Spinal cord (tissue), 10 donors: Measurements from ENCODE around the gene OR6C74. TPM values are rescaled to one million over a fixed set of nuclear protein-coding genes. Genes with fewer than 3 reads are reported as not detected.

Experiments
- DNase-seq, 6 donors: peaks; one replicate each; pipeline versions ENCODE4 v3.0.0 to v3.0.0-alpha.2; 2013 to 2015; ENCODE audit warnings: low spot score in 6 of 6, low read depth in 4 of 6
- H3K27ac ChIP-seq: one replicate; pipeline ENCODE4 v1.5.1; 2013; ENCODE audit warnings: low read depth, low read length, control low read depth
- H3K27me3 ChIP-seq: one replicate; pipeline ENCODE4 v1.6.1; 2013; ENCODE audit warnings: low read length; ENCODE audit not compliant: control insufficient read depth, insufficient read depth
- H3K36me3 ChIP-seq: one replicate; pipeline ENCODE4 v1.6.1; 2013; ENCODE audit warnings: low read length; ENCODE audit not compliant: control insufficient read depth, insufficient read depth
- H3K4me1 ChIP-seq: one replicate; pipeline ENCODE4 v1.6.1; 2013; ENCODE audit warnings: low read length; ENCODE audit not compliant: control insufficient read depth, insufficient read depth
- H3K4me3 ChIP-seq: one replicate; pipeline ENCODE4 v1.5.1; 2013; ENCODE audit warnings: low read depth, low read length, control low read depth
- H3K9me3 ChIP-seq: one replicate; pipeline ENCODE4 v1.6.1; 2013; ENCODE audit warnings: low read length; ENCODE audit not compliant: control insufficient read depth, insufficient read depth
- WGBS: methylation state at CpG from one replicate; pipeline ENCODE4 v1.1.5; 2013; ENCODE audit warnings: missing lambda C conversion rate; ENCODE audit not compliant: insufficient coverage; 5-methylcytosine and 5-hydroxymethylcytosine counted together
- long read RNA-seq, 4 donors: transcript quantifications; one replicate each; lab custom pipeline, GENCODE V29; 2026
- polyA plus RNA-seq, 2 donors: library from polyadenylated mRNA; unstranded; fragments of 120-200 nt; gene quantifications; one replicate each; pipeline ENCODE4 v1.2.1, GENCODE V29; 2013; ENCODE audit not compliant: insufficient read length in 2 of 2
- total RNA-seq, 2 donors: library from RNA; depleted of rRNA in 1 of 2; stranded (reverse); fragments of 120-200 nt in 1 of 2; fragments of >200 nt in 1 of 2; gene quantifications; one replicate each; pipeline versions ENCODE4 v1.2.3 to v1.2.4, GENCODE V29; 2013 to 2014
- donor health status: healthy.

Gene OR6C74
- total RNA-seq (not detected), polyA plus RNA-seq (not detected)
- long read RNA-seq, donor 1 = 0 reads
- long read RNA-seq, donor 2 = 0 reads
- long read RNA-seq, donor 3 = 0 reads
- long read RNA-seq, donor 4 = 0 reads

- Histone ChIP-seq H3K36me3 (no peaks in the 10 kb centered on the region), H3K27me3 (no peaks in the 10 kb centered on the region), H3K27ac (no peak within 1 kb of the TSS), H3K4me1 (no peaks in the 10 kb centered on the region), H3K9me3 (no peaks in the 10 kb centered on the region), H3K4me3 (no peak within 1 kb of the TSS)
- WGBS = no CpG with 5 or more reads among the region's 3 CpGs
- no peak for DNase-seq
Observed at GRCh38 chr12:55244309-55244708, at the start of gene OR6C74. OR6C74 (plus strand) TSS chr12:55244609; CDS start chr12:55247288, 2,679 bp downstream.

DNA sequence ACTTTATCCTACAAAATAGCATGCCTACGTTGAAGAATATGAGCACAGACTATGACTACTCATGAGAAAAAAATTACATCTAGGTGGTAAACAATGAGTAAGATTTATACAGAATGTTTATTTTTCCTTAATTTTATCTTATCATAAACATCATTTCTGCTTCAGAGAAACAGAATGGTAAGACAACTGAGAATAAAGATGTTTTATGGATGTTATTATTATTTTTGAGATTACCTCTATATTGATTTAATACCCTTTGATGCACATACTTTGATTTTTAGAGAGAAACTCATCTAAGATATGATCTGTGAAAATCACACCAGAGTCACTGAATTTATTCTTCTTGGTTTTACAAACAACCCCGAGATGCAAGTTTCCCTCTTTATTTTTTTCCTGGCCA is 23.7 kb upstream of the OR6C74 start, which contains the start of gene OR10A7:
Gene OR10A7 (plus strand): TSS at position 301 of the 400 bp plus-strand sequence. CDS start 0 bp downstream, at position 301.
- DNase-seq = no peak
- 90% methylated on average over 1 of the region's 2 CpGs for WGBS
- Histone ChIP-seq H3K27me3 (no peaks in the 10 kb centered on the region), H3K4me3 (no peak within 1 kb of the TSS), H3K9me3 (no peaks in the 10 kb centered on the region), H3K4me1 (no peaks in the 10 kb centered on the region), H3K27ac (no peak within 1 kb of the TSS), H3K36me3 (no peaks in the 10 kb centered on the region)

- Histone ChIP-seq H3K27ac (no peak overlapping the region), H3K4me1 (no peaks in the 10 kb centered on the region), H3K4me3 (no peak overlapping the region), H3K36me3 (no peaks in the 10 kb centered on the region), H3K9me3 (no peaks in the 10 kb centered on the region), H3K27me3 (no peaks in the 10 kb centered on the region)
- DNase-seq = no peak
- no CpG with 5 or more reads among the region's 1 CpG for WGBS
Observed at GRCh38 chr12:55226523-55226922, 17.9 kb upstream of the OR6C74 start.

GRCh38 chr12:55227643-55228042 is 16.8 kb upstream of the OR6C74 start:
- no peak overlapping the region for H3K27ac ChIP-seq
- no peaks in the 10 kb centered on the region for H3K4me1 ChIP-seq
- no peak overlapping the region for H3K4me3 ChIP-seq
- WGBS = 63% methylated on average over 1 of the region's 3 CpGs
- DNase-seq = no peak
- H3K9me3 ChIP-seq = no peaks in the 10 kb centered on the region
- no peaks in the 10 kb centered on the region for H3K27me3 ChIP-seq
- no peaks in the 10 kb centered on the region for H3K36me3 ChIP-seq

DNA sequence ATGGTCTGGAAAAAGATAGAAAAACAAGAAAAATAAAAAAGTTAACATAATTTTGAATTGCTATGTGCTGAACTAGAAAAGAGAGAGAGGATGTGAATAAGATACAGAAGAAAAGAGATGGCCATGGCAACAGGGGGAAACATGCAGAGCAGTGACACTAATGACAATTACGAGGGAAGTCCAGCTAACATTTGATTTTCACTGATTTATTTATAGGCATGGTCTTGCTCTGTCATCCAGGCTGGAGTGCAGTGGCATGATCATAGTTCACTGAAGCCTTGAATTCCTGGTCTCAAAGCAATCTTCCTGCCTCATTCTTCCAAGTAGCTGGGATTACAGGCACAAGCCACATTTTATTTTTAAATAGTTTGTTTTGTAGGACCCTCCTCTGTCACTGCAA is 1.8 kb downstream of the OR6C74 start:
- WGBS = no CpG with 5 or more reads among the region's 1 CpG
- Histone ChIP-seq H3K9me3 (no peaks in the 10 kb centered on the region), H3K4me1 (no peaks in the 10 kb centered on the region), H3K27ac (no peak overlapping the region), H3K4me3 (no peak overlapping the region), H3K36me3 (no peaks in the 10 kb centered on the region), H3K27me3 (no peaks in the 10 kb centered on the region)
- no peak for DNase-seq

DNA sequence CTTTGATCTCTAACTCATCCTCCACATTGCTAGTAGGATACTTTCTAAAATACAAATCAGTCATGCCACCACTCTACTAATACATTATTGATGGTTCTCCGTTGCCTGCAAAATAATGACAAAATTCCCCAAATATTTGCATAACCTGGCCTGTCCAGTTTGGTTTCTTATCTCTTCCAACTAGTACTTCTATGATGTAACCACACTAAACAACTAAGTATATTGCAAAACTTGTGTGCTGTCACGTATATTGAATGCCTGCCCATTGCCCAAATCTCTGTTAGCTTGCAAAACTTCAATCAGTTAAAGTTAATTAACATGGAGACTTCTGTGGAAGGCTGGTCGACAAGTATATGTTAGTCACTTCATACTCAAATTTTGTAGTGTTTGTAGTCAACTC is 6.5 kb downstream of the OR6C74 start:
- no peaks in the 10 kb centered on the region for H3K36me3 ChIP-seq
- H3K9me3 ChIP-seq = no peaks in the 10 kb centered on the region
- 100% methylated on average over 1 of the region's 3 CpGs for WGBS
- no peak for DNase-seq
- no peaks in the 10 kb centered on the region for H3K4me1 ChIP-seq
- H3K27ac ChIP-seq = no peak overlapping the region
- H3K27me3 ChIP-seq = no peaks in the 10 kb centered on the region
- no peak overlapping the region for H3K4me3 ChIP-seq

DNA sequence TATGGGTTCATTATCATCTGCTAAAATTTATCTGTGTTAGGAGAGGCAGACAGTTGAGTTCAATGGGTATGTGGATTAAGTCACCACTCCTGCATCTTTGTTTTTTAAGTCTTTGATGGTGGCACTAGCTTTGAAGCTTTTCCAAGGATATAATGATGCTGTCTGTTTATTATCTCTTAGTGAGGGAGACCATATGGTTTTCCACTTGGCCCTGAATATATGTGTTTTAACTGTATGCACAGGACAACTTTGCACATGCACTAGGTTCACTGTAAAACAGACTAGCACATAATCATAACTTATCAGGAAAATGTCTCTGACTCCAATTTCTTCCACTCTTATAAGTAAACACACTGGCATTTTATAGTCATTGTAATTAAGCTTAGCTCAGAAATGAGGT is 8.9 kb downstream of the OR6C74 start:
- Histone ChIP-seq H3K9me3 (no peaks in the 10 kb centered on the region), H3K36me3 (no peaks in the 10 kb centered on the region), H3K4me1 (no peaks in the 10 kb centered on the region), H3K27me3 (no peaks in the 10 kb centered on the region), H3K4me3 (no peak overlapping the region), H3K27ac (no peak overlapping the region)
- no peak for DNase-seq

DNA sequence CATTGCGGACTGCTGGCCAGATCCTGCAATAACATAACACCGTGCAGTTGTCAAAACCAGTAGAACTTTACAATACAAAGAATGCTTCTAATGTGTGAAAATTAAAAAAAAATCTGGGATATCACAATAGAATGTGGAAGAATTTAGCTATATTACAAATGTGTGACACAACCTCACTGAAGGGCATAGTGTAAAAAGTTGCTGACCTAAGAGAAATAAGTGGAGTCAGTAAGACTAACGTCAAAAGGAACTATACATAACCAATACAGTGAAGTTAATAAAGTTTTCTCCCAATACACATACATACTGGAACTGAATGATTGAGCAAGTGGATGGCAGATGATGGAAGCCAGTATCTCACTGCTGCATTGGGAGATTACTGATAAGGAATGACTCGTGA is 12.4 kb downstream of the OR6C74 start:
- no peaks in the 10 kb centered on the region for H3K9me3 ChIP-seq
- no peaks in the 10 kb centered on the region for H3K36me3 ChIP-seq
- no peaks in the 10 kb centered on the region for H3K27me3 ChIP-seq
- DNase-seq = no peak
- WGBS = no CpG with 5 or more reads among the region's 4 CpGs
- no peak overlapping the region for H3K27ac ChIP-seq
- H3K4me3 ChIP-seq = no peak overlapping the region
- H3K4me1 ChIP-seq = no peaks in the 10 kb centered on the region

- Histone ChIP-seq H3K4me1 (no peaks in the 10 kb centered on the region), H3K4me3 (no peak overlapping the region), H3K27ac (no peak overlapping the region), H3K27me3 (no peaks in the 10 kb centered on the region), H3K9me3 (no peaks in the 10 kb centered on the region), H3K36me3 (no peaks in the 10 kb centered on the region)
- WGBS = 80% methylated on average over 1 of the region's 2 CpGs
- DNase-seq = no peak
Observed at GRCh38 chr12:55258303-55258702, 13.9 kb downstream of the OR6C74 start.

GRCh38 chr12:55280991-55281390 is 36.6 kb downstream of the OR6C74 start:
- no peaks in the 10 kb centered on the region for H3K36me3 ChIP-seq
- DNase-seq = peak in 1 of 6 donors; percentile 17
- no peaks in the 10 kb centered on the region for H3K4me1 ChIP-seq
- H3K27me3 ChIP-seq = no peaks in the 10 kb centered on the region
- H3K4me3 ChIP-seq = no peak overlapping the region
- H3K9me3 ChIP-seq = no peaks in the 10 kb centered on the region
- no CpG with 5 or more reads among the region's 2 CpGs for WGBS
- H3K27ac ChIP-seq = no peak overlapping the region
